HG03521 (cell line): ENCODE results near the gene GGA2.
"Not testable (repeated sequence)": the region's sequence is repeated elsewhere in the genome, so short reads cannot be mapped to it uniquely, and the experiment has no call there.

ENCODE experiments used
- ATAC-seq: cut with Tn5 transposase; IDR thresholded peaks from one replicate; pipeline ENCODE4 v1.9.1; 2021; ENCODE audit warnings: mild to moderate bottlenecking, moderate library complexity; ENCODE audit not compliant: unreplicated experiment

The GGA2 gene

DNA sequence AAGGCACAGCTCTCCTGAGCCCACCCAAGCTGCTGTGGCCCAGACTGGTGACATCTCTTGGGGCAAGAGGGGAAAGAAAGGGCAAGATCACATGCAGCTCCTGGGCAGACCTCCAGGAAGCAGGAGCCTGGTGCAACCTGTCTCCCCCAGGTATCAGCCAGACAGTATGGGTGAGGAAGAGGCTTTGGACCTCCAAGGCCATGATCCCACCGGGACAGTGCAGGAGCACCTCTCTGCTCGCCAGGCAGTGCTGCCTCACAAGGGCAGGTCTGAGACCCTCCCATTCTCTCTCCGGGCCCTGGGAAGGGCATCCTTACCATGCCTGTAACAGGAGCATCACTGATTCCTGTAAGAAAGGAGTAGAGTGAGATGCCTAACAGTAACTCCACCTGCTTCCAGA lies 31.7 kb downstream of the GGA2 start:
- ATAC-seq, result no peak

DNA sequence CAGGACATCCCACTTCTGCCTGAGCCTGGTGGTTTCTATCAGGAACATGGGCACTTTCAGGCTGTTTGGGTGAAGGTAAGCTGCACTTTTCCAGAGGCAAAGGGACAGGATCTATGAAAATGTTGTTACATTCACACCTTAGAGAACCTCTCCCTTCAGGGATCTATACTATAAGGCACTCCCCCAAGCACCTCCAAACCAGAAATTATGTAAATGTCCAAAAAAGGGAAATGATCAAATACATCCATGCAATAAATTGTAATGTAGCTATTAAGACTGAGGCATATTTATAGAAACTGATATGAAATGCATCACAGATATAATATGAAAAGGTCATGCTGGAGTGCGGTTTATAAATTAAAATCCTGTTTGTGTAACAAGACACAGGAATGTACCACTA lies 34.0 kb downstream of the GGA2 start:
- no peak for ATAC-seq

GRCh38 chr16:23469814-23470213 lies 40.5 kb downstream of the GGA2 start:
- no peak for ATAC-seq

DNA sequence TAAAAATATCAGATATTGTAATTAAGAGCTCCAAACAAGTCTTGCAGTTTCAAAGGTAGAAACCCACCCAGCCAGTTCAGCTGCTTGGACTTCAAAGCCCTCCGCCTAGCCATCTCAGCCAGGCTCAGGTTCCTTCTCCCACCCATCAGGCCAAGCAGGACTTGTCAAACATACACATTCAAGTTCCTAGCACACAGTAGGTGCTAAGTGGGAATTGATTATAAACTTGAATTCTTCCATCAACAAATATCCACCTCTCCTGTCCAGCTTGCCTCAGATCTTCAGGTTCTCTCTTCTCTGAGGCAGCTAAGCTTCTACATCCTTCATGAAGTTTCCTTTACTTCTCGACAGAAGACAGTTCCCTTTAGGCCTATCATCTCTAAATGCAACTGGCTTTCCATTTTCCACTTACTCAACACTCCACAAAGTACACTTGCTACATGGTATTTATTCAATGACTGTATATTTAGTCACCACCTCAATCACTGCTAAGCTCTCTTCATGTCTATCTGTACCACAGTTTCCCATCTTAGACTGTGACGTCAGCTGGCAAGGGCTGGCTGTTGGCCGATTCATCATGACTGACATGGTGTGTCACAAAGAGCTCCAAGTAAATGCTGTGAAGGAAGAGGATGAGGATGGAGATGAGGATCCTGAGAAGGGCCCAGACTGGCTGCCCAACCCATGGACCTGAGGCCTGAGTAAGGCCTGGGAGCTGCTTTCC lies 44.0 kb downstream of the GGA2 start:
- no peak for ATAC-seq

- ATAC-seq, result no peak
Measured at GRCh38 chr16:23465179-23465578, 45.1 kb downstream of the GGA2 start.

DNA sequence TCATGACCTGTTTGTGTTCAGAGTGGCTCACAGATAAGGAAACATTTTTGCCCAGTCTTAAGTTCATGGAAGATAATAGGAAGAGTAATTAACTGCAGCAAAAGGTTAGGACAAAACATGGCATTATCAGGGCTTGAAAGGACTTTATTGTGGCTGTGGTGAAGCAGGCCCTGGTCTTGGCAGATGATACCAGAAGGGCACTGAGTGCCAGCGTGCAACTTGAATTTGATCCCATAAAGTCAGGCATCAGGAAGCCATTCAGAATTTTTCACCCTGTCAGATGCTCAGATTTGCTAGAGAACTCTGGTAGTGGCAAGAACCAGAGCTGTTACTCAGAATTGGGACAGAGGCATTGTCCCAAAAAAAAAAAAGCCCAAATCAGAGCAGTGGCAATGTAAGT lies 46.1 kb downstream of the GGA2 start:
- no peak for ATAC-seq

- not testable (repeated sequence) for ATAC-seq
Measured at GRCh38 chr16:23462994-23463393, 47.3 kb downstream of the GGA2 start.

DNA sequence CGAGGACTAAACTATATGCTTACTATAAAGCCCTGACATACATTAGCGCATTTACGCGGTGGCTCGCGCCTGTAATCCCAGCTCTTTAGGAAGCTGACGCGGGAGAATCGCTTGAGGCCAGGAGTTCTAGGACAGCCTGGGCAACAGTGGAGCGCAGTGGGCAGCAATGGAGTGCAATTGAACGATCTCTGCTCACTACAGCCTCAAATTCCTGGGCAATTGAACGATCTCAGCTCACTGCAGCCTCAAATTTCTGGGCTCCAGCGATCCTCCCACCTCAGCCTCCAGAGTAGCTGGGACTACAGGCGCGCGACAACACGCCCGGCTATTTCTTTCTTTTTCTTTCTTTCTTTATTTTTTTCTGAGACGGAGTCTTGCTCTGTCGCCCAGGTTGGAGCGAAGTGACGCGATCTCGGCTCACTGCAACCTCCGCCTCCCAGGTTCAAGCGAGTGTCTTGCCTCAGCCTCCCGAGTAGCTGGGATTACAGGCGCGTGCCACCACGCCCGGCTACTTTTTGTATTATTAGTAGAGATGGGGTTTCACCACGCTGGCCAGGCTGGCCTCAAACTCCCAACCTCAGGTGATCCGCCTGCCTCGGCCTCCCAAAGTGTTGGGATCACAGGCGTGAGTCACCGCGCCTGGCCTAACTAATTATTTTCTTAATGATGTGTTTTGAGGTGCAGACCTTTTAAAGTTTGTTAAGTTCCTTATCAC lies 56.8 kb downstream of the GGA2 start:
- ATAC-seq, result peak; percentile 10

- ATAC-seq, result peak; percentile 88
Measured at GRCh38 chr16:23452572-23453337, 57.5 kb downstream of the GGA2 start, which contains the start of gene COG7. TSS of gene COG7 (minus strand) at chr16:23453189. CDS start at chr16:23452994, 195 bp downstream.

- no peak for ATAC-seq
Measured at GRCh38 chr16:23452221-23452571, 58.1 kb downstream of the GGA2 start.

- ATAC-seq, result no peak
Measured at GRCh38 chr16:23448392-23448791, 61.9 kb downstream of the GGA2 start.

DNA sequence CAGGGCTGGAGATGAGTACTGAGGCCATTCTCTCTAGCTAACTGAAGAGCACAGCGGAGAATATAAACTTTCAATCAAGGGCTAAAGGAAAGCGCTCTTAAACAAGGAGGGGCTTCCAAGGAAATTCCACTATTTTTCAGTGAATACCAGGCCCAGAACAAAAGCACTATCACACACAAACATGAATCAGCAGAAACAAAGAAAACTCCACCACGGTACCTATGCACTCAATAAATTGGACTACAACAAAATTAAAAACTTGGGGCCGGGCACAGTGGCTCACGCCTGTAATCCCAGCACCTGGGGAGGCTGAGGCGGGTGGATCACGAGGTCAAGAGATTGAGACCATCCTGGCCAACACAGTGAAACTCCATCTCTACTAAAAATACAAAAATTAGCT lies 72.8 kb downstream of the GGA2 start:
- ATAC-seq, result not testable (repeated sequence)

- ATAC-seq, result no peak
Measured at GRCh38 chr16:23436951-23437350, 73.3 kb downstream of the GGA2 start.

- peak; percentile 54 for ATAC-seq
Measured at GRCh38 chr16:23435500-23435899, 74.8 kb downstream of the GGA2 start.

DNA sequence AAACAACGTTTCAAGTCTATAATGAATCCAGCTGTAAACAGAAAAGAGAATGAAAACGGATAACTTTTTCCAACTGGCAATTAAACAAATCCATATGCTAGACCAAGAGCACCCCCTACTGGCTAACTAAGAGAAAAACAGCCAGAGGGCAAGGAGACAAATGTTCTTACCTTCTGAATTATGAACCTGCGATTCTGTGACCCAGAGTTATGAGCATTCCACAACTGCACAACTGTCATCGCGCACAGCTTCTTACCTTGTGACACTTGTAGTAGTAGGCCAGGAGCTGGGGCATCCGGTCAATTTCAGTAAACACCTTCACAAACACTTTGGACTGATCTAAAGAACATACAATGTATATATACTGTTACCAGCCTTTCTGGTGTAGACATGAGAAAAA lies 75.9 kb downstream of the GGA2 start:
- no peak for ATAC-seq

DNA sequence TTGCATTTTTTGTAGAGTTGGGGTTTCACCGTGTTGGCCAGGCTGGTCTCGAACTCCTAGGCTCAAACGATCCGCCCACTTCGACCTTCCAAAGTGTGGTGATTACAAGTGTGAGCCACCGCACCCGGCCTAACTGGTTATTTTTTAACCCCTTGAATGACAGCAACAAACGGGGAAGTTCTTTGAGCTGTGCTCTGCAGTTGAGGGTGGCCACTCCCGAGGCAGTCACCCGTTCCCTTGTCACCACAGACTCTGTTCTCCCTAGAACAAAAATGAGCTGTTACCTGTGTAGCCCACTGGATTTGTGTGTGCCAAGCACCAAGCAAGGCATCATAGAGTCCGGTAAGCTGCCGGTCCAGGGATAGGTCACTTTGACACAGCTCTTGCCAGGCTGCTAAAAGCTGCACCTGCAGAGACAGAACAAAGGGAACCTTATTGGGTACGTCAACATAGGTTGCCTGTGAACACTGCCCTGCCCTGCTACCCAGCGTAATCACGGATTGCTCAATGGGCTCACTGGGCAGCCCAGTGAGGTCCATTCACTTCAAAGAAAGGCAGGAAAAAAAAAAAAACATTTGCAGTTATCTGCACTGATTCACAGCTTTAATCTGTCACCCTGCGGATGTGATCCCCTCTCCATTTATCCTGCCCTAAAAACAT lies 76.9 kb downstream of the GGA2 start:
- no peak for ATAC-seq

- ATAC-seq, result no peak
Measured at GRCh38 chr16:23432176-23433128, 77.8 kb downstream of the GGA2 start.

DNA sequence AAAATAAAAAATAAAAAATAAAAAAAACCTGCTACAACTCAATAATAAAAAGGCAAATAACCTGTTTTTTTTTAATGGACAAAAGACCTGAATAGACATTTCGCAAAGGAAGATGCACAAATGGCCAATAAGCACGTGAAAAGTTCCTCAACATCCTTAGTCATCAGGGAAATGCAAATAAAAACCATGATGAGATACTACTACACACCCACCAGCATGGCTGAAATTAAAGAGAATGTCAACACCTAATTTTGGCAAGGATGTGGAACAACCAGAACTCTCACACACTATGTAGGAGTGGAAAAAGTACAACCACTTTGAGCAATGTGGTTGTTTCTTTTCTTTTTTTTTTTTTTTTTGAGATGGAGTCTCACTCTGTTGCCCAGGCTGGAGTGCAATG lies 81.9 kb downstream of the GGA2 start:
- ATAC-seq, result no peak

GRCh38 chr16:23424292-23424958 lies 85.9 kb downstream of the GGA2 start:
- ATAC-seq, result no peak
